Activated naive CD8-positive, alpha-beta T cell treated with anti-CD3 and anti-CD28 coated beads for 36 hours (primary cell): ENCODE data around the gene CFAP92. TPM values are rescaled to one million over a fixed set of nuclear protein-coding genes. Genes with fewer than 3 reads are reported as not detected.
A peak's percentile ranks its signal among the peaks of the same experiment; 100 is the strongest.

Source experiments
- DNase-seq: peaks from one replicate; pipeline ENCODE4 v3.0.0; 2021
- H3K27ac Mint-ChIP-seq: one replicate; pipeline ENCODE4 v1.8.0; 2022; ENCODE audit warnings: mild to moderate bottlenecking, moderate library complexity, mixed read lengths
- H3K27me3 Mint-ChIP-seq: one replicate; pipeline ENCODE4 v1.8.0; 2022; ENCODE audit warnings: mild to moderate bottlenecking, mixed read lengths
- H3K36me3 Mint-ChIP-seq: one replicate; pipeline ENCODE4 v1.8.0; 2021; ENCODE audit warnings: mild to moderate bottlenecking, mixed read lengths
- H3K4me1 Mint-ChIP-seq: one replicate; pipeline ENCODE4 v1.8.0; 2021; ENCODE audit warnings: mixed read lengths
- H3K4me3 Mint-ChIP-seq: one replicate; pipeline ENCODE4 v1.8.0; 2022; ENCODE audit warnings: mild to moderate bottlenecking, moderate library complexity, mixed read lengths
- H3K9me3 Mint-ChIP-seq: one replicate; pipeline ENCODE4 v1.8.0; 2022; ENCODE audit warnings: mixed read lengths
- total RNA-seq, 2 experiments: library from RNA; stranded (reverse); gene quantifications; one replicate each; pipeline ENCODE4 v1.2.3, GENCODE V29; 2021

Gene CFAP92
- total RNA-seq, 2 experiments from 2014 or later = 0.40 to 0.56 TPM

DNA sequence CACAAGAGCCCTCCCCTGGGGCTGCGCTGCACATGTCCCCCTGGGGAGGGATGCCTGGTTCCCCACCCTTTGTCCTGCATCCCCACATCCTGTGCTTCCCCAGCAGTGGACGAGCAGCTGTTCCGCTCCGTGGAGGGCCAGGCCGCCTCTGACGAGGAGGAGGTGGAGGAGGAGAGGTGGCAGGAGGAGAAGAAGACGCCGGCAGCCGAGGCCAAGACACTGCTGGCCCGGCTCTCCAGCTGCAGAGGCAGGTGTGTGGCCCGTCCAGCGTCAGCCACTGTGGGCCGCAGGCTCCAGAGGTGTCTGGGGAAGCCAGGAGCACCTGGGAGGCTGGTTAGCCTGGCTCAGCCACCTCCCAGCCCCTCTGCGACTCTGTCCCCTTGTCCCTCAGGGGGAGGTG is 38.8 kb upstream of the CFAP92 start:
- peaks cover 12% of the 10 kb centered on the region for H3K4me1 Mint-ChIP-seq
- DNase-seq = no peak
- no peaks in the 10 kb centered on the region for H3K9me3 Mint-ChIP-seq
- H3K27ac Mint-ChIP-seq = no peak overlapping the region
- no peaks in the 10 kb centered on the region for H3K27me3 Mint-ChIP-seq
- no peaks in the 10 kb centered on the region for H3K36me3 Mint-ChIP-seq
- no peak overlapping the region for H3K4me3 Mint-ChIP-seq

DNA sequence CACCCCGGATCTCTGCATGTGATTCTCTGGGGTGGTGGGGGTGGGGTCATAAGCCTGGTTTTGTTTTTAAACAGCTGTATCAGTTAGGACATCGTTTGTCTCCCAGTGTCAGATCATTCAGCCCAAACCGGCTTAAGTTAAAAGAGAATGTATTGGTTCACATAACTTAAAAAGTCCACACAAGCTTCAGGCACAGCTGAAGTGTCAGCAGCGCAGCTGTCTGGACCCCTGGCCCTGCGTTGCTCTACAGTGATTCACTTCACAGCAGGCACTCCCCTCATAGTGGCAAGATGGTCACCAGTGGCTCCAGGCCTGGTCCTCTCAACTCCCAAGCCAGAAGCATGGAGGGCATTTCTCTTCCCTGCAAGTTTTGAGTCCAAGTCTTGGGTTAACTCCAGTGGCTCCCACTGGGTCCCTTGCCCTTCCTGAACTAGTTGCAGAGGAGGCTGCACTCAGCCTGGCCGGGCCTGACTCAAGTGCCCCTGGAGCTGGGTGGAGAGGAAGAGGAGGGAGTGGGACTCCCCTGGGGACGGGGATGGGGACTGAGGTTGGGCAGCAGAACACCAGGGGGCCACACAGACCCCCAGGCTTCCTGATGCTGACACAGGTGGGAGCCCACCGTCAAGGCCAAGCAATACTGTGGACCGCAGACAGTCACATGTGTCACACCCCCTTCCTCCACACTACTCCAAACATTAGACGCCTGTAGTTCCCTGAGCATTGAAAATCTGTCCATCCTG is 37.8 kb upstream of the CFAP92 start:
- H3K27me3 Mint-ChIP-seq = no peaks in the 10 kb centered on the region
- DNase-seq = no peak
- no peaks in the 10 kb centered on the region for H3K36me3 Mint-ChIP-seq
- no peak overlapping the region for H3K4me3 Mint-ChIP-seq
- no peak overlapping the region for H3K27ac Mint-ChIP-seq
- H3K4me1 Mint-ChIP-seq = peaks cover 15% of the 10 kb centered on the region
- H3K9me3 Mint-ChIP-seq = no peaks in the 10 kb centered on the region

DNA sequence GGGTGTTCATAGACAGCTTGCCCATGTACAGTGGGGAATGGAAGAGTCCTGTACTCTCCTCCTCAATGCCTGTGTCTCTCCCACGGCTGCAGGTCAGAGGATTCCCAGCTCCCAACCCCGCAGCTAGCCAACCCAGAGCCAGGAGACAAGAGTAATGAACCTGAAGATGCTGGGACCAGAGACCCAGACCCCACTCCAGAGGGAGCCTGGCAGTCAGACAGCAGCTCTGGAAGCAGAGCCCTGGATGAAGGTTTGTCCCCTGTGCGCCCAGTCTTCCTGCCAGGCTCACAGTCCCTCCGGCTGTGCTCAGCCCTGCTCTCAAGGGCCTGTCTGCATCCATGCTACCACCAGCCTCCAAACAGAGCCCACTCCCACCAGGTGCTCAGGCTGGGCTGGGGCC is 36.7 kb upstream of the CFAP92 start:
- Mint-ChIP-seq H3K27me3 (no peaks in the 10 kb centered on the region), H3K4me3 (no peak overlapping the region), H3K4me1 (peaks cover 19% of the 10 kb centered on the region), H3K27ac (no peak overlapping the region), H3K36me3 (peaks cover 3% of the 10 kb centered on the region), H3K9me3 (no peaks in the 10 kb centered on the region)
- DNase-seq = no peak

DNA sequence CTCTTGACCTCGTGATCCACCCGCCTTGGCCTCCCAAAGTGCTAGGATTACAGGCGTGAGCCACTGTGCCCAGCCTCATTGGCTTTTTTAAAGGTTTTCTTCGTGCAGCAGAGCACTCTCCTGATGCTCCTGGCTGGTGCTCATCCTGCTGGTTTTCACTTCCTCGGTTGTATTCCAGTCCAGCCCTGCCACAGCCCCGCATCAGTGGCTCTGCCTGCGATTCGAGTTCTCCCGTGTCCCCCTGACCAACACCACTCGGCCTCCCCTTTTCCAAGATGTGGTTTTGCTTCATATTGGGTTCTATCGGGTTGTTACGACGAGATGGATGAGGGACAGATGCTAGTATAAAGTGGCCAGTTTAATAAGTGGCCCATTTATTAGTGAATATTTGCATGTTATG is 35.0 kb upstream of the CFAP92 start:
- H3K4me1 Mint-ChIP-seq = peaks cover 11% of the 10 kb centered on the region
- H3K27ac Mint-ChIP-seq = no peak overlapping the region
- peaks cover 8% of the 10 kb centered on the region for H3K36me3 Mint-ChIP-seq
- no peaks in the 10 kb centered on the region for H3K9me3 Mint-ChIP-seq
- no peak overlapping the region for H3K4me3 Mint-ChIP-seq
- no peak for DNase-seq
- H3K27me3 Mint-ChIP-seq = no peaks in the 10 kb centered on the region

DNA sequence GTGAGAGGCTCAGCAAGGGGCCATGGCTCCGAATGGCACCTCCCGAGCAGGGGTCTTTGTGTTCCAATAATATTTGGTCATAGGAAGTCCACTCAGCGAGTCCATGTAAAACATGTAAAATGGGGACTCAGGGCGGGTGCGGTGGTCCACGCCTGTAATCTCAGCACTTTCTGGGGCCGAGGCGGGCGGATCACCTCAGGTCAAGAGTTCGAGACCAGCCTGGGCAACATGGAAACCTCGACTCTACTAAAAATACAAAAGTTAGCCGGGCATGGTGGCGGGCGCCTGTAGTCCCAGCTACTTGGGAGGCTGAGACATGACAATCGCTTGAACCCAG is 33.6 kb upstream of the CFAP92 start:
- H3K27ac Mint-ChIP-seq = no peak overlapping the region
- peaks cover 14% of the 10 kb centered on the region for H3K4me1 Mint-ChIP-seq
- peak overlapping the region; percentile 45 for H3K4me3 Mint-ChIP-seq
- peaks cover 8% of the 10 kb centered on the region for H3K36me3 Mint-ChIP-seq
- no peak for DNase-seq
- no peaks in the 10 kb centered on the region for H3K27me3 Mint-ChIP-seq
- H3K9me3 Mint-ChIP-seq = no peaks in the 10 kb centered on the region

DNA sequence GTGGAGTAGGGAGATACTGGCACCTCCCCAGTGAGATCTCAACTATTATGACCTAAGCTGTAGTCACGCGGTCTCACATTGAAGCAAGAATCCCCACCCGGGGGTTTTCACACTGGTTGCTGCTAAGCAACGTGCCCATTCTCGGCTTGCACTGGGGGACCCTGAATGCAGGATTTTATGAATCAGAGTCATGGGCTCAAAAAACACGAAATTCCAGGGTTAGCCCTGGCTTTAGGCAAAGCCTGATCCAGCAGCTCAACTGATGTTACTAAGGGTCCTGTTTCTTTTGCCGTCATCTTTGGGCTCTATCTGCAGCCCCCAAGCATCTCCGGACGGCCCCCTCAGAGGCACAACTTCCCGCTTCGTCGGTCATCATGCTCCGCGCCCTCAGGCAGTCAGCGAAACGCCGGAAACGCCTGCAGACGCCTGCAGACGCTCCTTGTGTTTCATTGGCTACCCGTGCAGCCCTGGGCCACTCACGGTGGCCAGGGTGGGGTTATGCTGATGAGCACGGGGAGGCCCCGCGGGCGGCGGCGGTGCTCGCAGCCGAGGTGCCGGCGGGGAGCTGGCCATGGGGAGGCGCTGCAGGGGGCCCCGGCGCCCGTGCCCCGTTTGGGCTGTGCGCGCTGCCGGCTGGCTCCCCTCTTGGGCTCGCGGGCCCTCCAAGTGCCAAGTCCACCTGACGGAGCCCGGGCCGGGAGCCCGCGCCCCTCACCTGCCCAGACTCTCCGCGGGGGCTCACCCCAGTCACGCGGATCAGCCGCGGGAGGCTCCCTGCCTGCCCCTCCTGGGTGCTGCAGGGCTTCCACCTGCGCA is 33.1 kb upstream of the CFAP92 start:
- no peaks in the 10 kb centered on the region for H3K9me3 Mint-ChIP-seq
- peaks cover 20% of the 10 kb centered on the region for H3K4me1 Mint-ChIP-seq
- H3K4me3 Mint-ChIP-seq = peak overlapping the region; percentile 90
- H3K36me3 Mint-ChIP-seq = peaks cover 8% of the 10 kb centered on the region
- peak overlapping the region; percentile 97 for H3K27ac Mint-ChIP-seq
- DNase-seq = peak; percentile 96
- H3K27me3 Mint-ChIP-seq = no peaks in the 10 kb centered on the region

DNA sequence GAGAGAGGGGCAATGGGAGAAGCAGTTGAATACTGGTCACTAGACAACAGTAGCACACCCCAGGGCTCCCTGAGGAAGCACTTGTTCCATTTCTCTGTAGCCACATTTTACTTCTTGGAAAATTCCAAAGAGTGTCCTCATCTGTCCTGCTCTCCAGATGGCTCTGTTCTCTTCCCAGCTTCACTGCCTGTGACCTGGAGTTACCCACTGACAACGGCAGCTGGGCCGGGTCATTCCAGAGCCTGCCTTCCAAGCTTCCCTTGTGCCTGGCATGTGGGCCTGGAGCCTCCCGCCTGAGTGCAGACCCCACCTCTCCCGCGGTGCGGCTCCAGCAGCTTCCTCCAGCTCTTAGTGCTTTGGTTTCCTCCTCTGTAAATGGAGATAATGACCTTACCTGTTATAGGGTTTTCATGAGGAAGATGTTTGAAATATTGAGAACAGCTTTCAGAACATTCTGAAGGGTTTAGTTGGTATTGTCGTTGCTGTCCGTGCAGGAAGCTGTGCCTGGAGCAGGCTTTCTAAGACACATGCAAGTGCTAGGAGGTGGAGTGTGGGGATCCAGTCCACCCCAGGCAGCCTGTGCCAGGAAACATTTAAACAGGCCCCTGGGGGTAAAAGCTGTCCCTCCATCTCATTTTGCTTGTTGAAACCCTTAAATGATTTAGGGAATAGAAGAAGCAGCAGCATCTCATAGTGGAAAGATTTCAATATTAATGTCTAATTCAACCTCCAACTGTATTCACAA is 32.0 kb upstream of the CFAP92 start:
- no peak for DNase-seq
- Mint-ChIP-seq H3K36me3 (peaks cover 8% of the 10 kb centered on the region), H3K4me3 (peak overlapping the region; percentile 90), H3K9me3 (no peaks in the 10 kb centered on the region), H3K27ac (peak overlapping the region; percentile 97), H3K4me1 (peaks cover 21% of the 10 kb centered on the region), H3K27me3 (no peaks in the 10 kb centered on the region)

DNA sequence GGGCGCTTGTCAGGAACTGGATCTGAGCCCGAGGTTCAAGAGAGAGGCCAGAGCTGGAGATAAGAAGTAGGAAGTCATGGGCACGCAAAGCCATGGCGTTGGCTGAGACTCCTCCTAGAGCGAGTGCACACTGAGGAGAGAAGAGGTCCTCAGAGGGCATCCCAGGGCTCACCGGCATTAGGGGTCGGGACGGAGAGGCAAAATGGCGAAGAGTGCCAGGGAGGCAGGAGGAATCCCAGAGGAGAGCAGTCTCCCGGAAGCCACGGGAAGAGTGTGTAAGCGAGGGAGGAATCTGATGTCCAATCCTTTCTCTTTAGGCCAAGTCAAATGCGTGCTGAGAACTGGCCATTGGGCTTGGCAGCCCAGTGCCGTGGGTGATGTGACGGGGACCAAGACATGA is 31.2 kb upstream of the CFAP92 start:
- Mint-ChIP-seq H3K9me3 (no peaks in the 10 kb centered on the region), H3K36me3 (peaks cover 8% of the 10 kb centered on the region), H3K4me1 (peaks cover 21% of the 10 kb centered on the region), H3K27ac (no peak overlapping the region), H3K27me3 (no peaks in the 10 kb centered on the region), H3K4me3 (no peak overlapping the region)
- no peak for DNase-seq

DNA sequence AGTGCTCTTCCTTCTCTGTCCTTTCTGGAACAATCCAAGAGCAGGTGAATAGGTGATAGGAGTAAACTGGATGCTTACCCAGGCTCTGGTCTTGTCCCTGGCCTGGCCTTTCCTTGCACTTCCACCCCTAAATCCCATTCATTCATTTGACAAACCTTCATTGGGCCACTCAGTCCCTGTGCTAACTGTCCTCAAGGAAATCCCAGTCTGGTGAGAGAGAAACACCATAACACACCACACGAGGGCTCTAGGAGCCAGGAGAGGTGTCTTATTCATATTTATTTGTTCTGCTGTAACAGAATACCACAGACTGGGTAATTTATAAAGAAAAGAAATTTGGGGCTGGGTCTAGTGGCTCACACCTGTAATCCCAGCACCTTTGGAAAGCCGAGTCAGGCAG is 30.0 kb upstream of the CFAP92 start:
- no peaks in the 10 kb centered on the region for H3K27me3 Mint-ChIP-seq
- no peak for DNase-seq
- H3K36me3 Mint-ChIP-seq = peaks cover 8% of the 10 kb centered on the region
- no peak overlapping the region for H3K4me3 Mint-ChIP-seq
- no peaks in the 10 kb centered on the region for H3K9me3 Mint-ChIP-seq
- peaks cover 21% of the 10 kb centered on the region for H3K4me1 Mint-ChIP-seq
- H3K27ac Mint-ChIP-seq = no peak overlapping the region

DNA sequence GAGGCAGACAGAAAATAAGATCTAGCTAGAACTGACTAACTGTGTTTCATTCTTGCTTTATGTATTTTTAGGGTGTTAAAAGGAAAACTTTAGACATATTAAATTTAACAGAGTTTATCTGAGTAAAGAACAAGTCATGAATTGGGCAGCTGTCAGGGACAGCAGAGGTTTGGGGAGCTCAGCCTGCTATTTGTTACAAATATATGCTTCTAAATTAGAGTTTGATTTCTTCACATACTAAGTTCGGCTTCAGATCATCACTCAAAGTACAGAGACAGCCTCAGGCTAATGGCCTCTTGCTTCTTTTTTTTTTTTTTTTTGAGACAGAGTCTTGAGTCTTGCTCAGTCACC is 29.1 kb upstream of the CFAP92 start:
- peaks cover 21% of the 10 kb centered on the region for H3K4me1 Mint-ChIP-seq
- H3K9me3 Mint-ChIP-seq = no peaks in the 10 kb centered on the region
- H3K27me3 Mint-ChIP-seq = no peaks in the 10 kb centered on the region
- H3K27ac Mint-ChIP-seq = no peak overlapping the region
- H3K4me3 Mint-ChIP-seq = no peak overlapping the region
- peaks cover 8% of the 10 kb centered on the region for H3K36me3 Mint-ChIP-seq
- no peak for DNase-seq

DNA sequence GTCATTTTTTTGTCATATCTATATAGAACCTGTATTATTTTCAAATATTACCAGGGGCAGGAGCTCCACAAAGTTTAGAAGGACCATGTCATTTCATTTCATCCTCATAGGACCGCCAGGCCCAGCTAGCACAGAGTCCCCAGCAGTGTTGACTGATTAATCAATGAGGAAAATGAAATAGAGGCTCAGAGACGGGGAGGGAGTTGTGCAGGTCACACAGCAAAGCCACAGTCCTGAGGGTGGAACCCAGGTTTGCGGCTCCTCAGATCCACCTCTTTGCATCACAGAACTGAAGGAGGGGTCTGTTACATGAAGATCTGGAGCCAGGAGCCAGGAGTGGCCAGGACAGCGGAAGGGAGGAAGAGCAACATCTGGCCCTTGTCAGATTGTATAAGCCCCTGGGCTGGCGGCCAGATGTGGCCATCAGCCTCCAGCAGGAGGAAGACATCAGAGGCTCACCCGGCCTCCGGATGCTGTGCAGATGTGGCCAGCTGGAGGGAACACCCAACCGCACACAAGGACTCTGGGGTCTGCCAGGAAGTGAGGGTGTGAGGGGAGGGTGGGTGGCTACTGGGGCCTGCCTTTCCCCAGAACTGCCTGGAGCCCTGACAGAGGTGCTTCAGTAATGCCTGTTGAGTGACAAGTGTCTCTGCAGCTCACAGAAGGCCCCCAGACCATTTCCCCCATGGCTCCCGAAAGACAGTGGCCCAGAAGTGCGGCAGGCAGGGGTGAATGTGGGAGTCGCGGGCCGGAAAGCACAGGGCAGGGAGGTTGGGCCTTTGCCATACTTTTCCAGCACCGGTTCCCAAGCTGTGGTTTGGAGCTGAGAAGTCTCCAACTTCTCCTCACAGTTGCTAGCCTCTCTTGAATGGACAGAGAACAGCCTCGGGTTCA is 28.5 kb upstream of the CFAP92 start:
- no peak overlapping the region for H3K4me3 Mint-ChIP-seq

DNA sequence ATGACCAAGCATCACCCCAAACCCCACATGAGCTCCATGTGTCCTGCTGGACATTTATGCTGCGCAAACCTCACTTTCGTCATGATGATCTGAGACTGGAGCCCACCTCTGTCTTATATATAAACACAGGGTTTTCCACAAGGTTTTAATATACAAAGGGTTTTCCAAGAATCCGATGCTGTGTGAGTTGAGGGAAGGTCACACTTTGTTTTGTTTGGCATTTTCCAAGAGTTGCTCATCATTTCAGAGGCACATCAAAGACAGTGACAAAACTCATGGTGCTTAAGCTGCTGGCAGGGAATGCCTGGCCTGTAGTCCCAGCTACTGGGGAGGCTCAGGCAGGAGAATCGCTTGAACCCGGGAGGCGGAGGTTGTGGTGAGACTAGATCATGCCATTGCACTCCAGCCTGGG is 27.3 kb upstream of the CFAP92 start:
- Mint-ChIP-seq H3K4me3 (no peak overlapping the region), H3K27me3 (no peaks in the 10 kb centered on the region), H3K4me1 (peaks cover 28% of the 10 kb centered on the region), H3K36me3 (peaks cover 7% of the 10 kb centered on the region), H3K9me3 (no peaks in the 10 kb centered on the region), H3K27ac (no peak overlapping the region)
- DNase-seq = no peak

More for the DNA sequence above, 28.5 kb upstream of the CFAP92 start:
- H3K27me3 Mint-ChIP-seq = no peaks in the 10 kb centered on the region
- no peak overlapping the region for H3K27ac Mint-ChIP-seq
- peaks cover 25% of the 10 kb centered on the region for H3K4me1 Mint-ChIP-seq
- H3K9me3 Mint-ChIP-seq = no peaks in the 10 kb centered on the region
- H3K36me3 Mint-ChIP-seq = peaks cover 10% of the 10 kb centered on the region
- DNase-seq = no peak

DNA sequence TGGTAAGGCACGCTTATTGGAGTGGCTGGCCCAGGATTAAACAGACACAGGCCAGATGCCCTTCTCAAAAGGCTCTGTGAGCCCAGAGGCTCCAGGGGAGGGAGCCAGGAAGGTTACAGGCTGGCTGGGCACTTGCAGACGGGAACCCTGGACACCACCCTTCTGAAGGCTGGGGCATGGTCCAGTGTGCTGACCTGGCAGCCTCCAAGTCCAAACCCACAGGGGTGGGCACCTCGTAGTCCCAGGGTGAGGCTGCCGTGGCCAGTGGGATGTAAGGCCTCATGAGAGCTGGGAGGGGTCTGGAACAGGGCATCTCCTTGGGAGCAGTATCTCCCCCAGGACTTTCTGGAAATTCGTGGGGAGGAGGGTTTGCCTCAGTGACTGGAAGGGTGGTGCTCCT is 26.8 kb upstream of the CFAP92 start:
- no peaks in the 10 kb centered on the region for H3K27me3 Mint-ChIP-seq
- peaks cover 29% of the 10 kb centered on the region for H3K4me1 Mint-ChIP-seq
- H3K4me3 Mint-ChIP-seq = no peak overlapping the region
- H3K9me3 Mint-ChIP-seq = no peaks in the 10 kb centered on the region
- H3K27ac Mint-ChIP-seq = no peak overlapping the region
- H3K36me3 Mint-ChIP-seq = peaks cover 7% of the 10 kb centered on the region
- DNase-seq = no peak

DNA sequence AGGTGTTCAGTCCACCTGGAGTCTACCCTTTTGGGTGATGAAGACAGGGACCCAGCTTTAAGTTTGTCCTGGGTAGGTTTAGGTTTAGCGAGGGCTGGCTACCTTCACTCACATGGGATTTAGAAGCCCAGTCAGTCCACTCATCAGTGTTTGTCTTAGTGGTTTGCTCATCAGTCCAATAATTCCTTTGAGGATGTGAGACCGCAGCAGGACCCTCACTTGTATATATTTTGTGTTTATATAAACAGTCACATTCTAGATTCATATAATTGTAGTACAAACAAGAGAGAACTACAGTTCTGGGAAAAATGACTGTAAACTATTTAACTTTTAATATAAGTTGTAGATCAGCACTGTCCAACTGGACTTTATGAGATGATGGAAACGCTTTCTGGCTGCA is 25.4 kb upstream of the CFAP92 start:
- Mint-ChIP-seq H3K4me1 (peaks cover 41% of the 10 kb centered on the region), H3K4me3 (no peak overlapping the region), H3K27ac (no peak overlapping the region)

DNA sequence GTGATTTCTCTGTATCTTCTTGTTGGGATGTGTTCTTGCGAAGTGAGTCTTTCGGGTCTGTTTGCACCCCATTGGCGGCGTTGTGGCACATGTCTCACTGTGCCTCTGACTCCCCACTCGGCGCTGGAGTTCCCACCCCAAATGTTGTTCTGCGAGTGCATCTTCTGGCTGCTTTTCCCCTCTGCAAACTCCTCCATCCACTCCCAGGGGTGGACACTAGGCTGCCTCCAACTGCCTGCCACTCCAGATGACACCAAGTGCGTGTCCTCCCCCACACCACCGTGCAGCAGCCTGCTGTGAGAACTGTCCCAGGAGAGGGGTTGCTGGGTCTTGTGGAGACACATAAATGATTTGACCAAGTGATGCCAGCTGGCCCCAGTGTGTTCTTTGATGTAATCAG is 24.9 kb upstream of the CFAP92 start:
- no peaks in the 10 kb centered on the region for H3K9me3 Mint-ChIP-seq
- H3K4me1 Mint-ChIP-seq = peaks cover 41% of the 10 kb centered on the region
- no peaks in the 10 kb centered on the region for H3K27me3 Mint-ChIP-seq
- peaks cover 2% of the 10 kb centered on the region for H3K36me3 Mint-ChIP-seq
- DNase-seq = no peak
- no peak overlapping the region for H3K4me3 Mint-ChIP-seq
- no peak overlapping the region for H3K27ac Mint-ChIP-seq

More for the DNA sequence above, 25.4 kb upstream of the CFAP92 start:
- H3K27me3 Mint-ChIP-seq = no peaks in the 10 kb centered on the region
- H3K9me3 Mint-ChIP-seq = no peaks in the 10 kb centered on the region
- no peak for DNase-seq
- peaks cover 2% of the 10 kb centered on the region for H3K36me3 Mint-ChIP-seq
